Peyer's patch (tissue), 4 donors: Measurements from ENCODE around the gene ASRGL1.

Source experiments
- POLR2A ChIP-seq, 2 donors: fragments of 450-650 bp; IDR thresholded peaks; one replicate each; pipeline ENCODE4 v1.5.1; 2017; ENCODE audit warnings: antibody characterized with exemption in 2 of 2, mild to moderate bottlenecking in 2 of 2, moderate library complexity in 2 of 2
- TF ChIP-seq, protein P1 (sequence below), 6 experiments: fragments of 450-650 bp in 4 of 6; fragments of 200-600 bp in 2 of 6; sonication (generic) in 1 of 6; IDR thresholded peaks; one replicate each; pipeline ENCODE4 v1.5.1; 2017 to 2019; ENCODE audit warnings: antibody characterized with exemption in 6 of 6, mild to moderate bottlenecking in 3 of 6, moderate library complexity in 1 of 6

DNA sequence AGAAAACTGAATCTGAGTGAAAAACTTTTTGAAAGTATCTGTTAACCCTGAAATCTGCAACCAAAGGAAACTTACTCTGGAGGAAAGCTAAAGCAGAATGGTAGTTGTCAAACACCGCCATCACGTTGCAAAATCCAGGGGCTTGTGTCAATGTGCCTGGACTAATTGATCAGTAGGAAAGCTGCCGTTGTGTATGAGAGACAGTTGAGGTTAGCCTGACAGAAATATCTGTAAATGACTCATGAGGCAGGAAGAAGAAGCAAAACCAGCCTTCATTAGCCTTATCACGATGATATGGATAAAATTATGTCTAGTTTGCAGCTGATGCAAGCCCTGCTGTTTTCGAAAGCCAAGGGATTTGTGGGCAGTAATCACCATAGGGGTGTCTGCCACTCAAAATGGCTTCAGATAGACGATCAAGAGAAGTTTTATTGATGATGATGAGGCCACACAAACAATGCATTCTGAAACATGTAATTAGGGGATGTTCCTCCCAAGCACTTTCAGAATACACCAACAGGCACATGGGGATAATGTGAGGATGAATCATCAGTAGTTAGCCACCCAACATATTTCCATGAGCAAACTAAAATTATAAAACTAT, 90.5 kb downstream of the ASRGL1 start:
- TF ChIP-seq, protein P1, sequence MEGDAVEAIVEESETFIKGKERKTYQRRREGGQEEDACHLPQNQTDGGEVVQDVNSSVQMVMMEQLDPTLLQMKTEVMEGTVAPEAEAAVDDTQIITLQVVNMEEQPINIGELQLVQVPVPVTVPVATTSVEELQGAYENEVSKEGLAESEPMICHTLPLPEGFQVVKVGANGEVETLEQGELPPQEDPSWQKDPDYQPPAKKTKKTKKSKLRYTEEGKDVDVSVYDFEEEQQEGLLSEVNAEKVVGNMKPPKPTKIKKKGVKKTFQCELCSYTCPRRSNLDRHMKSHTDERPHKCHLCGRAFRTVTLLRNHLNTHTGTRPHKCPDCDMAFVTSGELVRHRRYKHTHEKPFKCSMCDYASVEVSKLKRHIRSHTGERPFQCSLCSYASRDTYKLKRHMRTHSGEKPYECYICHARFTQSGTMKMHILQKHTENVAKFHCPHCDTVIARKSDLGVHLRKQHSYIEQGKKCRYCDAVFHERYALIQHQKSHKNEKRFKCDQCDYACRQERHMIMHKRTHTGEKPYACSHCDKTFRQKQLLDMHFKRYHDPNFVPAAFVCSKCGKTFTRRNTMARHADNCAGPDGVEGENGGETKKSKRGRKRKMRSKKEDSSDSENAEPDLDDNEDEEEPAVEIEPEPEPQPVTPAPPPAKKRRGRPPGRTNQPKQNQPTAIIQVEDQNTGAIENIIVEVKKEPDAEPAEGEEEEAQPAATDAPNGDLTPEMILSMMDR (IDR thresholded peaks at IDR 0.05): no peak
- TF ChIP-seq POLR2A (IDR thresholded peaks at IDR 0.05): no peak
